Activated CD8-positive, alpha-beta memory T cell treated with anti-CD3 and anti-CD28 coated beads, Interleukin-2, amount 10 ng/mL, durations not matched to agents 7 days and 5 days (primary cell): Measurements from ENCODE around the gene ACADSB. TPM values are rescaled to one million over a fixed set of nuclear protein-coding genes. Genes with fewer than 3 reads are reported as not detected.

Source experiments
- ATAC-seq: fragments of 150-1000 bp; cut with Tn5 transposase; one replicate; pipeline ENCODE4 v1.10.0; 2021; ENCODE audit warnings: moderate library complexity
- CTCF ChIA-PET: fragments of 350-600 bp; sonication (Branson Sonifier 250); formaldehyde crosslinking; loops from one replicate; lab custom pipeline; 2021; ENCODE audit warnings: antibody characterized with exemption; lab: Charles Lee
- DNase-seq: peaks from one replicate; pipeline ENCODE4 v3.0.0-alpha.2; 2020
- H3K27ac Mint-ChIP-seq: one replicate; pipeline ENCODE4 v1.8.0; 2021; ENCODE audit warnings: mild to moderate bottlenecking, mixed read lengths
- H3K27me3 Mint-ChIP-seq: one replicate; pipeline ENCODE4 v1.8.0; 2021; ENCODE audit warnings: mixed read lengths
- H3K36me3 Mint-ChIP-seq: one replicate; pipeline ENCODE4 v1.8.0; 2021; ENCODE audit warnings: mild to moderate bottlenecking, mixed read lengths
- H3K4me1 Mint-ChIP-seq: one replicate; pipeline ENCODE4 v1.8.0; 2021; ENCODE audit warnings: mixed read lengths
- H3K4me3 Mint-ChIP-seq: one replicate; pipeline ENCODE4 v1.8.0; 2021; ENCODE audit warnings: mild to moderate bottlenecking, moderate library complexity, mixed read lengths
- H3K9me3 Mint-ChIP-seq: one replicate; pipeline ENCODE4 v1.8.0; 2022; ENCODE audit warnings: low read depth, mixed read lengths
- total RNA-seq, 2 experiments: library from RNA; stranded (reverse); gene quantifications; one replicate each; pipeline ENCODE4 v1.2.3, GENCODE V29; 2021

Gene ACADSB
- total RNA-seq, 2 experiments from 2014 or later, result 17.4 to 20.6 TPM

DNA sequence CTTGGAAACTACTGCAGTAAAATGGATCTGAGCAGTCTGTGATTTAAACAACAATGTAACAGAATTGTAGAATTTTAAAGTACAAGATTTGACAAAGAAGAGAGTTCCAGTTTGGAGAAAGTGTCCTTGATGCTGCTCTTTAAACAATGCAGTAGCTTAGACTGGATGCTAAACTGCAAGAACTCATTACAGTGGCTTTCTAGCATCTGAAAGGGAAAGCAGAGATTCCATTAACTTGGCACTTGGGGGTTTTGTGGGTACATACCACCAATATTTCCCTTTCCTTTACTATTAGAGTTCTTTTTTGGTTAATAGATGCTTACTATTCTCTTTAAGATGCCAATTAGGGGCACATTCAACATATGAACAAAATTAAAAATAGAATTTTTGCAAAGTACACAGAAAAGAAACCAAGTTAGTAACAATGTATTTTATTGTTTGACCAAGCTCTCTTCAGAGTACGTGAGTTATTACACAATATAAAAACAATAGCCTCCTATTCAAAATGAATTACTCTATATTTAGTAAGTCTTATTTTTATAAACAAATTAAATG lies 16.7 kb upstream of the ACADSB start:
- H3K4me1 Mint-ChIP-seq, result no peaks in the 10 kb centered on the region
- CTCF ChIA-PET, result no interaction called here

GRCh38 chr10:122993797-122994336 lies 14.9 kb upstream of the ACADSB start:
- ATAC-seq, result no peak
- Mint-ChIP-seq H3K4me1 (peaks cover 2% of the 10 kb centered on the region), H3K27me3 (no peaks in the 10 kb centered on the region), H3K4me3 (no peak overlapping the region), H3K9me3 (no peaks in the 10 kb centered on the region), H3K27ac (no peak overlapping the region), H3K36me3 (peaks cover 25% of the 10 kb centered on the region)
- CTCF ChIA-PET, result no interaction called here
- DNase-seq, result no peak

More for the DNA sequence above, 16.7 kb upstream of the ACADSB start:
- DNase-seq, result no peak
- Mint-ChIP-seq H3K4me3 (no peak overlapping the region), H3K36me3 (peaks cover 25% of the 10 kb centered on the region), H3K27ac (no peak overlapping the region), H3K27me3 (no peaks in the 10 kb centered on the region), H3K9me3 (no peaks in the 10 kb centered on the region)
- no peak for ATAC-seq

DNA sequence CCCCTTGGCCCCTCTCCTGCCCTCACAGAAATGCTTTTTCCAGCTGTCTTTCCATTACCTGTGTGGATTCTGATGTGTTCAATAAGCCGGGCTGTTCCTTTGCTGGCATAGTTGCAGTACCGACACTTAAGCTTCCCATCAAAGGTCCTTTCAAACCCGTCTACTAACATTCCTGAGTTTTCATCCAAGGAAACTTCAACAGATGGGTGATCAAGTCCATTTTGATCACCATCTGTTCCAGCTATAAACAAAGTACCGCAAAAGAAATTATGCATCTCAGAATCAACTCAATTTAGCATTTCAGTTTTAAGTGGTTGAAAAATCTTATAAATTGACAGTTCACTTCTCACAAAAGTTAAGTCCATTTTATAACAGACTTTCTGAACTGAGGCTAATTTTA lies 12.9 kb upstream of the ACADSB start:
- no peaks in the 10 kb centered on the region for H3K9me3 Mint-ChIP-seq
- no peak for DNase-seq
- CTCF ChIA-PET, result interaction anchor here (1.5 to 1.8 kb wide), 2 partner anchors 12 to 15 kb away, joined by 4 to 7 read pairs; partner anchors contain the start of genes IKZF5 and PSTK
- no peak overlapping the region for H3K27ac Mint-ChIP-seq
- ATAC-seq, result no peak
- peaks cover 14% of the 10 kb centered on the region for H3K4me1 Mint-ChIP-seq
- H3K4me3 Mint-ChIP-seq, result no peak overlapping the region
- H3K36me3 Mint-ChIP-seq, result peaks cover 22% of the 10 kb centered on the region
- H3K27me3 Mint-ChIP-seq, result no peaks in the 10 kb centered on the region

GRCh38 chr10:122997864-122998263 lies 10.9 kb upstream of the ACADSB start:
- no peak for ATAC-seq
- no peak overlapping the region for H3K27ac Mint-ChIP-seq
- no peaks in the 10 kb centered on the region for H3K9me3 Mint-ChIP-seq
- peaks cover 23% of the 10 kb centered on the region for H3K36me3 Mint-ChIP-seq
- no peaks in the 10 kb centered on the region for H3K27me3 Mint-ChIP-seq
- no peak for DNase-seq
- peaks cover 14% of the 10 kb centered on the region for H3K4me1 Mint-ChIP-seq
- no peak overlapping the region for H3K4me3 Mint-ChIP-seq
- CTCF ChIA-PET, result interaction anchor here (1.2 to 2.4 kb wide), 2 partner anchors 17 to 45 kb away, joined by 3 to 8 read pairs; partner anchors contain the start of gene PSTK

- Mint-ChIP-seq H3K4me3 (no peak overlapping the region), H3K36me3 (peaks cover 22% of the 10 kb centered on the region), H3K4me1 (peaks cover 14% of the 10 kb centered on the region), H3K9me3 (no peaks in the 10 kb centered on the region), H3K27ac (no peak overlapping the region), H3K27me3 (no peaks in the 10 kb centered on the region)
- DNase-seq (no peak), ATAC-seq (no peak)
- CTCF ChIA-PET, result interaction anchor here (1.2 to 2.4 kb wide), 2 partner anchors 18 to 45 kb away, joined by 3 to 8 read pairs; partner anchors contain the start of gene PSTK
Observed at GRCh38 chr10:122998360-122998917, 10.4 kb upstream of the ACADSB start.

- Mint-ChIP-seq H3K36me3 (peaks cover 21% of the 10 kb centered on the region), H3K4me1 (peaks cover 14% of the 10 kb centered on the region)
Observed at GRCh38 chr10:122998934-122999333, 9.9 kb upstream of the ACADSB start.

GRCh38 chr10:122999347-122999746 lies 9.5 kb upstream of the ACADSB start:
- Mint-ChIP-seq H3K4me1 (peaks cover 14% of the 10 kb centered on the region), H3K36me3 (peaks cover 17% of the 10 kb centered on the region), H3K4me3 (no peak overlapping the region), H3K9me3 (no peaks in the 10 kb centered on the region), H3K27me3 (no peaks in the 10 kb centered on the region), H3K27ac (no peak overlapping the region)
- CTCF ChIA-PET, result interaction anchor here (1.3 kb wide), 1 partner anchor 9 kb away, joined by 5 read pairs; the partner anchor contains the start of genes ACADSB and IKZF5
- ATAC-seq (no peak), DNase-seq (no peak)

More at GRCh38 chr10:122998934-122999333, 9.9 kb upstream of the ACADSB start:
- no peak for DNase-seq
- no peak overlapping the region for H3K27ac Mint-ChIP-seq
- CTCF ChIA-PET, result interaction anchor here (1.3 to 2.4 kb wide), 2 partner anchors 9 to 18 kb away, joined by 5 to 8 read pairs; partner anchors contain the start of genes ACADSB, IKZF5 and PSTK
- H3K27me3 Mint-ChIP-seq, result no peaks in the 10 kb centered on the region
- ATAC-seq, result no peak
- H3K4me3 Mint-ChIP-seq, result no peak overlapping the region
- H3K9me3 Mint-ChIP-seq, result no peaks in the 10 kb centered on the region

GRCh38 chr10:123000155-123000554 lies 8.7 kb upstream of the ACADSB start:
- no peaks in the 10 kb centered on the region for H3K9me3 Mint-ChIP-seq
- no peak for ATAC-seq
- H3K4me1 Mint-ChIP-seq, result peaks cover 14% of the 10 kb centered on the region
- peaks cover 14% of the 10 kb centered on the region for H3K36me3 Mint-ChIP-seq
- no peak for DNase-seq
- no peaks in the 10 kb centered on the region for H3K27me3 Mint-ChIP-seq
- no peak overlapping the region for H3K27ac Mint-ChIP-seq
- CTCF ChIA-PET, result interaction anchor here (1.3 kb wide), 1 partner anchor 8 kb away, joined by 5 read pairs; the partner anchor contains the start of genes ACADSB and IKZF5
- H3K4me3 Mint-ChIP-seq, result no peak overlapping the region

- H3K4me3 Mint-ChIP-seq, result no peak overlapping the region
- CTCF ChIA-PET, result no interaction called here
- H3K27ac Mint-ChIP-seq, result no peak overlapping the region
- no peak for ATAC-seq
- H3K4me1 Mint-ChIP-seq, result peaks cover 23% of the 10 kb centered on the region
- no peaks in the 10 kb centered on the region for H3K27me3 Mint-ChIP-seq
- H3K9me3 Mint-ChIP-seq, result no peaks in the 10 kb centered on the region
- peaks cover 8% of the 10 kb centered on the region for H3K36me3 Mint-ChIP-seq
- no peak for DNase-seq
Observed at GRCh38 chr10:123001370-123001769, 7.4 kb upstream of the ACADSB start.

DNA sequence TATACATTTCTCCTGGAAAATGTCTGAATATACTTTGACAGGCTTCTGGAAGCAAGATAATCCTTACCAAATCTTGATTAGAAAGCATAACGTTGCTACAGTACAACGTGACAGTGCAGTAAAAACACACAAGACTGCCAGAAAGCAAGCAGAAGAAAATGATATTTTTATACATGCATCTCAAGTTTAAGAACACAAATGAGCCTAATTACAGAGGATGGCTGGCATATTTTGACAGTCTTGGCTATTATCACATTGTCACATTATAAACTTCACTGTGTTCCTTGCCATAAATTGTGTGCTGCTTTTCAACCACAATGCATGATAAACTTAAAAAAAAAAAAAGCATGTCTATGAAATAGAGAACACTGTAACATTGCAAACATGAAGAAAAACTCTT lies 4.5 kb upstream of the ACADSB start:
- Mint-ChIP-seq H3K36me3 (peaks cover 7% of the 10 kb centered on the region), H3K27ac (no peak overlapping the region), H3K27me3 (no peaks in the 10 kb centered on the region), H3K4me1 (peaks cover 30% of the 10 kb centered on the region), H3K9me3 (no peaks in the 10 kb centered on the region), H3K4me3 (no peak overlapping the region)
- no peak for DNase-seq
- CTCF ChIA-PET, result no interaction called here
- ATAC-seq, result no peak

DNA sequence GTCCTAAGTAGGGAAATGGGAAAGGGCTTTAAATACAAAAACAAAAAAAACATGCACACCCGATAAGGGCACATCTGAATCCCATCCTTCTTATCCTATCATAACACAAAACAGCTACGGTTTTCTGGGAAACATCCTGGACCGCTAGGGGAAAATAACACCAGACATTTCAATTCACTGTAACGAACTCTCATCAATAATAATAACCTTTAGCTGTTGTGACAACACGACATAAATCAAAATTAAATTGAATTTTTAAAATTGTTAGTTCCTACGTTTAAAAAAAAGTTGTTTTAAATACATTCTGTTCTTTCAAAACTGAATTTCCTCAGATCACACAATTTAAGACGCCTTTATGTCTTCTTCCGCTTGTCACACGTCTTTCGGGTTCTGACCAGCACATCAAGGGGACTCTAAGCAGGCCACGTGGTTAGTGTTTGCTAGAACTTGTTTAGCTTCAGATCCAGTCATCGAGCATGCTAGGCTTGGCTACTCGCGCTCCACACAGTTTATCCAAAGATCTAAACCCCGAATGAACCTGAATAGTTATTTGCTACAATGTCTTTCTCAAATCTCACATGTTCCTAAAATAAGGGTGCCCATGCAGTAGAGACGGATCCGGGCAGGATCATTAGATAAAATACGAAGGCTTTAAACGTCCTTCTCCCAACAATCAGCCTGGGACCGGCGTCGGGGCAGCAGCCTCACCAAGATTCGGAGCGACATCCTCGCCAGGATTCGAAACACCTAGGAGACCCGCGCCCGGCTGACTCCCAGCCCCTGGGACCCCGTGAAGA lies 1.1 kb upstream of the ACADSB start:
- DNase-seq (peak; percentile 73), ATAC-seq (peak; percentile 37)
- Mint-ChIP-seq H3K27me3 (no peaks in the 10 kb centered on the region), H3K4me3 (peak overlapping the region; percentile 99), H3K27ac (peak overlapping the region; percentile 99), H3K4me1 (peaks cover 30% of the 10 kb centered on the region), H3K36me3 (peaks cover 15% of the 10 kb centered on the region), H3K9me3 (peaks cover 2% of the 10 kb centered on the region)
- CTCF ChIA-PET, result interaction anchor here (1.0 to 4.9 kb wide), 7 partner anchors 8 to 146 kb away, joined by 3 to 43 read pairs (median 5); partner anchors contain the start of genes BUB3, C10orf88 and PSTK

- Mint-ChIP-seq H3K27me3 (no peaks in the 10 kb centered on the region), H3K27ac (peak overlapping the region; percentile 99), H3K4me3 (peak overlapping the region; percentile 99), H3K36me3 (peaks cover 17% of the 10 kb centered on the region), H3K4me1 (peaks cover 30% of the 10 kb centered on the region), H3K9me3 (peaks cover 4% of the 10 kb centered on the region)
- ATAC-seq, result no peak
- CTCF ChIA-PET, result interaction anchor here (1.1 to 4.9 kb wide), 5 partner anchors 10 to 371 kb away, joined by 3 to 43 read pairs (median 5); partner anchors contain the start of gene PSTK
- DNase-seq, result peak; percentile 54
Observed at GRCh38 chr10:123009105-123009820, 457 bp downstream of the ACADSB start.
